ENCODE measurements around the gene CSHL1.

DNA sequence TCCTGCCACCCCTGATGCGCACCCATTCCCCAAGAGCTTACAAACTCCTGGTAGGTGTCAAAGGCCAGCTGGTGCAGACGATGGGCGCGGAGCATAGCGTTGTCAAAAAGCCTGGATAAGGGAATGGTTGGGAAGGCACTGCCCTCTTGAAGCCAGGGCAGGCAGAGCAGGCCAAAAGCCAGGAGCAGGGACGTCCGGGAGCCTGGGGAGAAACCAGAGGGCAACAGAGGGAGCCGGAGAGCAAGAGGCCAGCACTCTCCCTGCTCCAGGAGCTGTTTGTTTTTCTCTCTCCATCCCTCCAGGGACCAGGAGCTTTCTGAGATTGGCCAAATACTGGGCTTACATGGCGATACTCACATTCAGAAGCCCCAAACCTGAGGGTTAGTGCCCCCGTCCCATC, 7.2 kb upstream of the CSHL1 start:
- TF ChIP-seq, protein P1, sequence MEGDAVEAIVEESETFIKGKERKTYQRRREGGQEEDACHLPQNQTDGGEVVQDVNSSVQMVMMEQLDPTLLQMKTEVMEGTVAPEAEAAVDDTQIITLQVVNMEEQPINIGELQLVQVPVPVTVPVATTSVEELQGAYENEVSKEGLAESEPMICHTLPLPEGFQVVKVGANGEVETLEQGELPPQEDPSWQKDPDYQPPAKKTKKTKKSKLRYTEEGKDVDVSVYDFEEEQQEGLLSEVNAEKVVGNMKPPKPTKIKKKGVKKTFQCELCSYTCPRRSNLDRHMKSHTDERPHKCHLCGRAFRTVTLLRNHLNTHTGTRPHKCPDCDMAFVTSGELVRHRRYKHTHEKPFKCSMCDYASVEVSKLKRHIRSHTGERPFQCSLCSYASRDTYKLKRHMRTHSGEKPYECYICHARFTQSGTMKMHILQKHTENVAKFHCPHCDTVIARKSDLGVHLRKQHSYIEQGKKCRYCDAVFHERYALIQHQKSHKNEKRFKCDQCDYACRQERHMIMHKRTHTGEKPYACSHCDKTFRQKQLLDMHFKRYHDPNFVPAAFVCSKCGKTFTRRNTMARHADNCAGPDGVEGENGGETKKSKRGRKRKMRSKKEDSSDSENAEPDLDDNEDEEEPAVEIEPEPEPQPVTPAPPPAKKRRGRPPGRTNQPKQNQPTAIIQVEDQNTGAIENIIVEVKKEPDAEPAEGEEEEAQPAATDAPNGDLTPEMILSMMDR (IDR thresholded peaks at IDR 0.05; ENCODE audit: low read depth, low read length, poor library complexity, severe bottlenecking), result no peak
- no peak for TF ChIP-seq EZH2phosphoT487 (IDR thresholded peaks at IDR 0.05; ENCODE audit: borderline replicate concordance, low read length)

Data from DOHH2 (cell line).